Keratinocyte (primary cell): ENCODE results near the gene GNB5. TPM values are rescaled to one million over a fixed set of nuclear protein-coding genes. Genes with fewer than 3 reads are reported as not detected.

Experiments
- DNase-seq: peaks from one replicate; pipeline ENCODE4 v3.0.0-alpha.2; 2011; ENCODE audit warnings: low read depth, missing footprints, low spot score
- FAIRE-seq: peaks from 2 replicates; lab custom pipeline; 2011; peaks lifted over from hg19 to GRCh38; lab: Jason Lieb, UNC
- H2AFZ ChIP-seq: 2 replicates; pipeline ENCODE4 v1.6.0; 2012; ENCODE audit warnings: low read length, control low read depth, inconsistent platforms; ENCODE audit not compliant: control insufficient read depth
- H3K27ac ChIP-seq: 2 replicates; pipeline ENCODE4 v1.5.1; 2011; ENCODE audit warnings: low read length; ENCODE audit not compliant: control insufficient read depth, insufficient read depth
- H3K27me3 ChIP-seq: 3 replicates; pipeline ENCODE4 v1.6.0; 2011; ENCODE audit warnings: low read length; ENCODE audit not compliant: control insufficient read depth, insufficient read depth; ENCODE audit errors: extremely low read depth
- H3K36me3 ChIP-seq, 2 experiments: 2 replicates in 1 of 2; 3 replicates in 1 of 2; pipeline ENCODE4 v1.5.1; 2011; ENCODE audit warnings: low read length in 2 of 2, mild to moderate bottlenecking in 1 of 2; ENCODE audit not compliant: control insufficient read depth in 2 of 2, insufficient read depth in 2 of 2; ENCODE audit errors: extremely low read depth in 1 of 2
- H3K4me1 ChIP-seq: 3 replicates; pipeline ENCODE4 v1.5.1; 2011; ENCODE audit warnings: low read length; ENCODE audit not compliant: control insufficient read depth, insufficient read depth; ENCODE audit errors: extremely low read depth
- H3K4me2 ChIP-seq: 3 replicates; pipeline ENCODE4 v1.6.0; 2011; ENCODE audit warnings: low read depth, low read length; ENCODE audit not compliant: control insufficient read depth, insufficient read depth; ENCODE audit errors: extremely low read depth
- H3K4me3 ChIP-seq, 3 experiments: fragments of 200-600 bp in 1 of 3; sonication (generic) in 1 of 3; 2 replicates in 2 of 3; 3 replicates in 1 of 3; pipeline ENCODE4 v1.5.1; 2011 to 2016; ENCODE audit warnings: low read length in 3 of 3, mild to moderate bottlenecking in 3 of 3, control low read depth in 2 of 3, inconsistent platforms in 1 of 3, low read depth in 1 of 3, mixed read lengths in 1 of 3, mixed run types in 1 of 3, moderate library complexity in 1 of 3; ENCODE audit not compliant: control insufficient read depth in 2 of 3, insufficient read depth in 2 of 3; ENCODE audit errors: extremely low read depth in 1 of 3
- H3K79me2 ChIP-seq: 2 replicates; pipeline ENCODE4 v1.6.0; 2012; ENCODE audit warnings: low read length; ENCODE audit not compliant: control insufficient read depth, insufficient read depth
- H3K9ac ChIP-seq: 3 replicates; pipeline ENCODE4 v1.6.0; 2011; ENCODE audit warnings: low read length; ENCODE audit not compliant: control insufficient read depth, insufficient read depth; ENCODE audit errors: extremely low read depth
- H3K9me1 ChIP-seq: 3 replicates; pipeline ENCODE4 v1.6.0; 2011; ENCODE audit warnings: low read length; ENCODE audit not compliant: control insufficient read depth, insufficient read depth; ENCODE audit errors: extremely low read depth
- H3K9me3 ChIP-seq: 2 replicates; pipeline ENCODE4 v1.5.1; 2012; ENCODE audit warnings: low read depth, low read length; ENCODE audit not compliant: control insufficient read depth
- H4K20me1 ChIP-seq: 3 replicates; pipeline ENCODE4 v1.6.0; 2011; ENCODE audit warnings: low read length; ENCODE audit not compliant: control insufficient read depth, insufficient read depth; ENCODE audit errors: extremely low read depth
- EZH2 ChIP-seq: IDR thresholded peaks from one replicate; pipeline ENCODE4 v1.6.1; 2012; ENCODE audit warnings: inconsistent platforms, mild to moderate bottlenecking, low read length, moderate library complexity
- dilution Hi-C: fragments of 300-500 bp; cut with MboI; formaldehyde crosslinking; loops from one replicate; pipeline ENCODE4 v1.7.0; 2020; ENCODE audit warnings: low sequenced_read_pairs; ENCODE audit not compliant: extremely low pct_ligation_motif_present
- polyA plus RNA-seq, 5 experiments: library from polyadenylated mRNA; depleted of rRNA in 3 of 5; stranded (reverse) in 3 of 5; stranded (forward) in 1 of 5; unstranded in 1 of 5; fragments of >200 nt; gene quantifications; 1 replicate in 1 of 5; 2 replicates in 3 of 5; 3 replicates in 1 of 5; pipeline versions ENCODE4 v1.2.1 to v1.2.3, GENCODE V29; 2011 to 2012; ENCODE audit warnings: missing spikeins in 2 of 5, low read depth in 1 of 5, low replicate concordance in 1 of 5
- TF ChIP-seq, protein P1 (sequence below), 3 experiments: IDR thresholded peaks in 1 of 3; conservative IDR thresholded peaks in 1 of 3; optimal IDR thresholded peaks in 1 of 3; 2 replicates in 2 of 3; 3 replicates in 1 of 3; pipeline versions ENCODE3 to v1.5.1; 2011; ENCODE audit warnings: low read length in 3 of 3, mild to moderate bottlenecking in 3 of 3, moderate library complexity in 2 of 3, control low read depth in 1 of 3, inconsistent platforms in 1 of 3; ENCODE audit not compliant: insufficient read depth in 2 of 3; ENCODE audit errors: extremely low read depth in 1 of 3

GNB5 gene
- polyA plus RNA-seq, 1 donor (not counting 4 experiments of a cell fraction or from before 2014, with no cell fraction given) = 25.8 TPM

DNA sequence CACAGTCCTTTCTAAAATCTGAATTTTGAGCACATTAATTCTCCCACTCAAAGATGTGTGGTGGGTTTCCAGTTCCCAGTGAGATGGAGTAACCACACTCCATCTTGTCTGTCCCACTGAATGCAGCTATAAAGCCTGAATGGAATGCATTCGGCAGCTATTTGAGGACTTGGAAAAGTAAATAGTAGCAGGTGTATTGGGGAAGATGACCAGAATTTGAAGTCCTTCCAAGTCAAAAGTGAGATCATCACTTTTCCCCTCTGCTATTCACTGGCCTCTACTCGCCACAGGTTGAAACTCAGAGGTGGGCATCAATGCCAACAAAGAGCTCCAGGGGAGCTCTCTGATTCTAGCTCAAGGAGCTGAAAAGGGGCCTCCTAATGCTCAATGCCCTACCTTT is 8.1 kb upstream of the GNB5 start:
- Histone ChIP-seq H3K4me2 (no peak overlapping the region), H3K9me1 (no peaks in the 10 kb centered on the region), H3K27ac (no peak overlapping the region), H3K36me3 (no peaks in the 10 kb centered on the region), H3K27me3 (no peaks in the 10 kb centered on the region), H3K4me3 (no peak overlapping the region), H3K9me3 (no peaks in the 10 kb centered on the region), H2AFZ (no peak overlapping the region), H3K4me1 (no peaks in the 10 kb centered on the region), H4K20me1 (no peaks in the 10 kb centered on the region), H3K79me2 (no peaks in the 10 kb centered on the region), H3K9ac (no peak overlapping the region)
- no peak for FAIRE-seq
- DNase-seq = no peak
- dilution Hi-C loops = no loop called here
- no peak for TF ChIP-seq EZH2
- TF ChIP-seq, protein P1, sequence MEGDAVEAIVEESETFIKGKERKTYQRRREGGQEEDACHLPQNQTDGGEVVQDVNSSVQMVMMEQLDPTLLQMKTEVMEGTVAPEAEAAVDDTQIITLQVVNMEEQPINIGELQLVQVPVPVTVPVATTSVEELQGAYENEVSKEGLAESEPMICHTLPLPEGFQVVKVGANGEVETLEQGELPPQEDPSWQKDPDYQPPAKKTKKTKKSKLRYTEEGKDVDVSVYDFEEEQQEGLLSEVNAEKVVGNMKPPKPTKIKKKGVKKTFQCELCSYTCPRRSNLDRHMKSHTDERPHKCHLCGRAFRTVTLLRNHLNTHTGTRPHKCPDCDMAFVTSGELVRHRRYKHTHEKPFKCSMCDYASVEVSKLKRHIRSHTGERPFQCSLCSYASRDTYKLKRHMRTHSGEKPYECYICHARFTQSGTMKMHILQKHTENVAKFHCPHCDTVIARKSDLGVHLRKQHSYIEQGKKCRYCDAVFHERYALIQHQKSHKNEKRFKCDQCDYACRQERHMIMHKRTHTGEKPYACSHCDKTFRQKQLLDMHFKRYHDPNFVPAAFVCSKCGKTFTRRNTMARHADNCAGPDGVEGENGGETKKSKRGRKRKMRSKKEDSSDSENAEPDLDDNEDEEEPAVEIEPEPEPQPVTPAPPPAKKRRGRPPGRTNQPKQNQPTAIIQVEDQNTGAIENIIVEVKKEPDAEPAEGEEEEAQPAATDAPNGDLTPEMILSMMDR (optimal IDR thresholded peaks at IDR 0.05 in 1 of 3, IDR thresholded peaks at IDR 0.05 in 1 of 3, conservative IDR thresholded peaks at IDR 0.05 in 1 of 3; ENCODE audit: extremely low read depth in 1 of 3, insufficient read depth in 2 of 3, low read length in 3 of 3) = no peak

DNA sequence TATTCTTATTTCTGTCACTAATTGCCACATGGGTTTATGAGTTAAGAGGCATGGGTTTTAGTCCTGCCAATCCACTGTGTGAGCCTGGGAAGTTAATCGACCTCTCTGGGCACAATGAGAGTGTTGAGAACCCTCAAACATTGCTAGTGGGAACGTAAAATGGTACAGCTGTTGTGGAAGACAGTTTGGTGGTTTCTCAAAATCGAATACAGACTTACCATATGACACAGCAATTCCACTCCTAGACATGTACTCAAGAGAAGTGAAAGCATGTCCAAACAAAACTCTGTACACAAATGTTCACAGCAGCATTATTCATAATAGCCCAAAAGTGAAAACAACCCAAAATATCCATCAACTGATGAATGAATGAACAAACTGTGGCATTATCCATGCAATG is 5.7 kb upstream of the GNB5 start:
- Histone ChIP-seq H3K27me3 (no peaks in the 10 kb centered on the region), H3K9ac (no peak overlapping the region), H4K20me1 (no peaks in the 10 kb centered on the region), H3K9me1 (no peaks in the 10 kb centered on the region), H3K79me2 (no peaks in the 10 kb centered on the region), H3K4me3 (no peak overlapping the region), H3K36me3 (no peaks in the 10 kb centered on the region), H3K4me2 (no peak overlapping the region), H3K27ac (no peak overlapping the region), H3K9me3 (no peaks in the 10 kb centered on the region), H3K4me1 (no peaks in the 10 kb centered on the region), H2AFZ (no peak overlapping the region)
- FAIRE-seq (no peak), DNase-seq (no peak)
- dilution Hi-C loops = no loop called here
- TF ChIP-seq, protein P1 (optimal IDR thresholded peaks at IDR 0.05 in 1 of 3, IDR thresholded peaks at IDR 0.05 in 1 of 3, conservative IDR thresholded peaks at IDR 0.05 in 1 of 3; ENCODE audit: extremely low read depth in 1 of 3, insufficient read depth in 2 of 3, low read length in 3 of 3) = no peak
- TF ChIP-seq EZH2 = no peak
